Progenitor cell of endocrine pancreas (in vitro differentiated cells): ENCODE data around the gene C12orf43. TPM values are rescaled to one million over a fixed set of nuclear protein-coding genes. Genes with fewer than 3 reads are reported as not detected.

ENCODE experiments used
- DNase-seq: peaks from one replicate; pipeline ENCODE4 v3.0.0; 2021; ENCODE audit warnings: low spot score; ENCODE audit not compliant: unreplicated experiment
- H3K27ac Mint-ChIP-seq: 2 replicates; pipeline ENCODE4 v1.8.0; 2021; ENCODE audit warnings: mild to moderate bottlenecking, moderate library complexity, mixed read lengths
- H3K27me3 Mint-ChIP-seq: 2 replicates; pipeline ENCODE4 v1.8.0; 2021; ENCODE audit warnings: mixed read lengths
- H3K36me3 Mint-ChIP-seq: 2 replicates; pipeline ENCODE4 v1.8.0; 2022; ENCODE audit warnings: mixed read lengths; ENCODE audit not compliant: insufficient read depth
- H3K4me1 Mint-ChIP-seq: 2 replicates; pipeline ENCODE4 v1.8.0; 2021; ENCODE audit warnings: low read depth, mixed read lengths
- H3K4me3 Mint-ChIP-seq: 2 replicates; pipeline ENCODE4 v1.8.0; 2021; ENCODE audit warnings: low read depth, mild to moderate bottlenecking, moderate library complexity, mixed read lengths
- H3K9me3 Mint-ChIP-seq: 2 replicates; pipeline ENCODE4 v1.8.0; 2021; ENCODE audit warnings: low read depth, mixed read lengths
- CTCF ChIP-seq: fragments of 200-600 bp; sonication (generic); IDR thresholded peaks from one replicate; pipeline ENCODE4 v1.5.0; 2021; ENCODE audit warnings: antibody characterized with exemption, mild to moderate bottlenecking; ENCODE audit not compliant: unreplicated experiment
- total RNA-seq: library from RNA; stranded (reverse); gene quantifications from 2 replicates; pipeline ENCODE4 v1.2.1, GENCODE V29; 2021

Gene C12orf43
- total RNA-seq, 1 donor from 2014 or later: 17.2 TPM

GRCh38 chr12:120955232-120955631 is 61.1 kb downstream of the C12orf43 start:
- Mint-ChIP-seq H3K36me3 (no peaks in the 10 kb centered on the region), H3K27me3 (no peaks in the 10 kb centered on the region), H3K4me1 (peaks cover 6% of the 10 kb centered on the region), H3K9me3 (no peaks in the 10 kb centered on the region), H3K4me3 (no peak overlapping the region), H3K27ac (peak overlapping the region; percentile 41)
- DNase-seq: no peak
- no peak for TF ChIP-seq CTCF

- H3K36me3 Mint-ChIP-seq: peaks cover 4% of the 10 kb centered on the region
- H3K27me3 Mint-ChIP-seq: peaks cover under 1% of the 10 kb centered on the region
- H3K4me3 Mint-ChIP-seq: no peak overlapping the region
- TF ChIP-seq CTCF: no peak
- H3K27ac Mint-ChIP-seq: no peak overlapping the region
- no peaks in the 10 kb centered on the region for H3K9me3 Mint-ChIP-seq
- no peak for DNase-seq
- no peaks in the 10 kb centered on the region for H3K4me1 Mint-ChIP-seq
These were observed 65.5 kb downstream of the C12orf43 start for GRCh38 chr12:120950807-120951206.

Other genes with a start within 250 kb of the C12orf43 start
- gene SPPL3, start 112.1 kb downstream of the C12orf43 start, total RNA-seq: 69.1 and 70.2 TPM in 2 replicates
- gene HNF1A, start 37.9 kb downstream of the C12orf43 start, total RNA-seq: 13.7 and 15.1 TPM in 2 replicates
- gene OASL, start 22.8 kb upstream of the C12orf43 start, total RNA-seq: not detected in 2 replicates
- not detected in 2 replicates for gene P2RX7, start 116.4 kb upstream of the C12orf43 start, total RNA-seq
- gene P2RX4, start 193.6 kb upstream of the C12orf43 start, total RNA-seq: 23.9 and 28.3 TPM in 2 replicates